Right lung (tissue), 5 donors: ENCODE measurements around the gene CRY1. TPM values are rescaled to one million over a fixed set of nuclear protein-coding genes. Genes with fewer than 3 reads are reported as not detected.

Experiments used
- polyA plus RNA-seq, 5 donors: library from polyadenylated mRNA; unstranded; fragments of 120-200 nt; gene quantifications; one replicate each; pipeline versions ENCODE4 v1.2.1 to v1.2.3, GENCODE V29; 2013; ENCODE audit warnings: inconsistent platforms in 1 of 5, low replicate concordance in 1 of 5; ENCODE audit not compliant: insufficient read length in 5 of 5, insufficient read depth in 1 of 5

Gene CRY1
- polyA plus RNA-seq, 5 donors: 27.5 to 30.6 (median 28.0) TPM

Other genes with a start within 250 kb of the CRY1 start
- gene TMEM263, start 137.6 kb downstream of the CRY1 start, polyA plus RNA-seq: 10 to 100 TPM; 69.9 to 86.5 (median 84.1) TPM
- gene MTERF2, start 106.4 kb downstream of the CRY1 start, polyA plus RNA-seq: 10 to 100 TPM; 35.7 to 52.1 (median 43.4) TPM